HG03139 (cell line): ENCODE data around the gene GPR132.
A peak's percentile ranks its signal among the peaks of the same experiment; 100 is the strongest.
"Not testable (repeated sequence)": the region's sequence is repeated elsewhere in the genome, so short reads cannot be mapped to it uniquely, and the experiment has no call there.

ENCODE experiments used
- ATAC-seq: cut with Tn5 transposase; IDR thresholded peaks from one replicate; pipeline ENCODE4 v1.9.1; 2021; ENCODE audit not compliant: unreplicated experiment

Gene GPR132

GRCh38 chr14:105045710-105046326 is 19.4 kb downstream of the GPR132 start:
- ATAC-seq = peak; percentile 61

GRCh38 chr14:105043641-105044040 is 21.6 kb downstream of the GPR132 start:
- no peak for ATAC-seq

GRCh38 chr14:105042813-105043212 is 22.4 kb downstream of the GPR132 start:
- no peak for ATAC-seq

- no peak for ATAC-seq
These were observed 23.1 kb downstream of the GPR132 start for GRCh38 chr14:105041841-105042765.

GRCh38 chr14:105039458-105040205 is 25.6 kb downstream of the GPR132 start:
- ATAC-seq = no peak

- not testable (repeated sequence) for ATAC-seq
These were observed 29.6 kb downstream of the GPR132 start for GRCh38 chr14:105035616-105036015.

GRCh38 chr14:105034315-105035039 is 30.8 kb downstream of the GPR132 start:
- no peak for ATAC-seq

- ATAC-seq = not testable (repeated sequence)
These were observed 31.8 kb downstream of the GPR132 start for GRCh38 chr14:105033412-105033900.

GRCh38 chr14:105032451-105032901 is 32.8 kb downstream of the GPR132 start:
- not testable (repeated sequence) for ATAC-seq

GRCh38 chr14:105030836-105031396 is 34.3 kb downstream of the GPR132 start:
- no peak for ATAC-seq

GRCh38 chr14:105030194-105030593 is 35.0 kb downstream of the GPR132 start:
- ATAC-seq = no peak

GRCh38 chr14:105029402-105029801 is 35.8 kb downstream of the GPR132 start:
- no peak for ATAC-seq

GRCh38 chr14:105028251-105028927 is 36.8 kb downstream of the GPR132 start:
- no peak for ATAC-seq

GRCh38 chr14:105027718-105028117 is 37.5 kb downstream of the GPR132 start:
- not testable (repeated sequence) for ATAC-seq

GRCh38 chr14:105026802-105027563 is 38.2 kb downstream of the GPR132 start:
- no peak for ATAC-seq

GRCh38 chr14:105026033-105026785 is 39.0 kb downstream of the GPR132 start:
- ATAC-seq = no peak

- no peak for ATAC-seq
These were observed 39.8 kb downstream of the GPR132 start for GRCh38 chr14:105025429-105025828.

- ATAC-seq = no peak
These were observed 41.3 kb downstream of the GPR132 start for GRCh38 chr14:105023791-105024480.
